ENCODE results near the gene ATP12A.

DNA sequence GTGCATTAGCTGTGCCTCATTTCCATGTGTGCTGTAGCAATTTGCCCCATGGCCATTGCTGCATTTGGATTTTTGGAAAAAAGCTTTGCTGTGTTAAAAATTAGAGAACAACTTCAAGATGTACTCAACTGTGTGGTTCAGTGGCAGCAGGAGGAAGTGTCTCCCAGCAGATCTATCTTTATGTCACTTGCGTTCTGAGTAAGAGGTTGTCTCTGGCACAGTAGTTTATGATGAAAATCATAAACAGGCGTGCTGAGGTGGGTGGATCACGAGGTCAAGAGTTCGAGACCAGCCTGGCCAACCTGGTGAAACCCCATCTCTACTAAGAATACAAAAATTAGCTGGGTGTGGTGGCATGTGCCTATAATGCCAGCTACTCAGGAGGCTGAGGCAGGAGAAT, 54.7 kb downstream of the ATP12A start:
- no peak for TF ChIP-seq CTCF (conservative IDR thresholded peaks at IDR 0.05; ENCODE audit: low read length)
- no peak for TF ChIP-seq EZH2phosphoT487 (IDR thresholded peaks at IDR 0.05; ENCODE audit: borderline replicate concordance)
